Measurements from ENCODE around the gene DCC. TPM values are rescaled to one million over a fixed set of nuclear protein-coding genes. Genes with fewer than 3 reads are reported as not detected.

Gene DCC
- polyA plus RNA-seq, 1 of the 3 experiments (the other 2 are of a cell fraction), result 0.20 TPM

- H4K20me1 ChIP-seq (ENCODE audit: insufficient read depth), result no peaks in the 10 kb centered on the region
- 51% methylated on average over 2 of the region's 2 CpGs for WGBS (ENCODE audit: low lambda C conversion rate)
- CTCF ChIA-PET, result no interaction called here
- TF ChIP-seq NRF1 (IDR thresholded peaks at IDR 0.05; ENCODE audit: low read depth, low read length) (no peak), JUND (IDR thresholded peaks at IDR 0.05) (no peak), IRF3 (IDR thresholded peaks at IDR 0.05; ENCODE audit: low read depth, low read length) (no peak), POLR2AphosphoS5 (IDR thresholded peaks at IDR 0.05; ENCODE audit: low read depth, low read length) (no peak)
- DNase-seq, result no peak
- H3K27me3 ChIP-seq (ENCODE audit: insufficient read depth), result no peaks in the 10 kb centered on the region
- no peak overlapping the region for H2AFZ ChIP-seq (ENCODE audit: low read depth)
- H3K79me2 ChIP-seq (ENCODE audit: insufficient read depth), result no peaks in the 10 kb centered on the region
- no peaks in the 10 kb centered on the region for H3K9me3 ChIP-seq
- H3K4me3 ChIP-seq (ENCODE audit: low read depth in 2 of 2, low read length in 1 of 2), result no peak overlapping the region
- POLR2A ChIA-PET, result no interaction called here
- no peaks in the 10 kb centered on the region for H3K36me3 ChIP-seq (replicated peaks in 1 of 2; ENCODE audit: control insufficient read depth in 1 of 2, insufficient read depth in 2 of 2, low read length in 1 of 2)
- H3K4me1 ChIP-seq (ENCODE audit: control insufficient read depth in 1 of 2, insufficient read depth in 2 of 2, low read depth in 1 of 2, low read length in 1 of 2), result no peaks in the 10 kb centered on the region
- H3K9me2 ChIP-seq, result no peaks in the 10 kb centered on the region
- no peak overlapping the region for H3K27ac ChIP-seq (ENCODE audit: low read depth in 2 of 2, low read length in 1 of 2)
- H3F3A ChIP-seq (replicated peaks; ENCODE audit: insufficient read depth), result no peaks in the 10 kb centered on the region
- no peak overlapping the region for H3K4me2 ChIP-seq
- no peak overlapping the region for H3K9ac ChIP-seq
These were observed 1213.0 kb downstream of the DCC start for GRCh38 chr18:53553030-53553429.

- Histone ChIP-seq H3K9me3 (no peaks in the 10 kb centered on the region), H3K4me1 (ENCODE audit: control insufficient read depth in 1 of 2, insufficient read depth in 2 of 2, low read depth in 1 of 2, low read length in 1 of 2) (no peaks in the 10 kb centered on the region), H3K9ac (no peak overlapping the region), H3K4me3 (ENCODE audit: low read depth in 2 of 2, low read length in 1 of 2) (no peak overlapping the region), H3K27ac (ENCODE audit: low read depth in 2 of 2, low read length in 1 of 2) (no peak overlapping the region), H3K4me2 (no peak overlapping the region), H2AFZ (ENCODE audit: low read depth) (no peak overlapping the region), H3F3A (replicated peaks; ENCODE audit: insufficient read depth) (no peaks in the 10 kb centered on the region), H3K36me3 (replicated peaks in 1 of 2; ENCODE audit: control insufficient read depth in 1 of 2, insufficient read depth in 2 of 2, low read length in 1 of 2) (no peaks in the 10 kb centered on the region), H3K27me3 (ENCODE audit: insufficient read depth) (no peaks in the 10 kb centered on the region), H3K79me2 (ENCODE audit: insufficient read depth) (no peaks in the 10 kb centered on the region), H4K20me1 (ENCODE audit: insufficient read depth) (no peaks in the 10 kb centered on the region), H3K9me2 (no peaks in the 10 kb centered on the region)
- no peak for DNase-seq
- TF ChIP-seq TCF12 (IDR thresholded peaks at IDR 0.05), result no peak
- no peak for TF ChIP-seq USF2 (IDR thresholded peaks at IDR 0.05; ENCODE audit: borderline replicate concordance, low read depth, low read length)
- TF ChIP-seq CTCF (IDR thresholded peaks at IDR 0.05), result no peak
- no peak for TF ChIP-seq RFX5 (IDR thresholded peaks at IDR 0.05; ENCODE audit: low read length)
- no peak for TF ChIP-seq NRF1 (IDR thresholded peaks at IDR 0.05; ENCODE audit: low read depth, low read length)
- TF ChIP-seq TAF1 (IDR thresholded peaks at IDR 0.05; ENCODE audit: borderline replicate concordance, low read depth, low read length), result no peak
- TF ChIP-seq POLR2AphosphoS5 (IDR thresholded peaks at IDR 0.05; ENCODE audit: low read depth, low read length), result no peak
- TF ChIP-seq MXI1 (IDR thresholded peaks at IDR 0.05; ENCODE audit: low read depth, low read length), result no peak
- no peak for TF ChIP-seq YY1 (IDR thresholded peaks at IDR 0.05; ENCODE audit: low read depth)
- no peak for TF ChIP-seq RAD21 (IDR thresholded peaks at IDR 0.05; ENCODE audit: low read length)
- TF ChIP-seq MEF2A (IDR thresholded peaks at IDR 0.05; ENCODE audit: borderline replicate concordance, low read depth), result no peak
- no peak for TF ChIP-seq EP300 (IDR thresholded peaks at IDR 0.05; ENCODE audit: borderline replicate concordance in 1 of 2, low read depth in 1 of 2, low read length in 1 of 2)
- no peak for TF ChIP-seq NFIC (IDR thresholded peaks at IDR 0.05; ENCODE audit: borderline replicate concordance)
- ChIA-PET POLR2A (no interaction called here), CTCF (interaction anchor here (1.0 kb wide), 1 partner anchor 11 kb away, joined by 7 read pairs; no protein-coding TSS in a partner anchor)
- 33% methylated on average over 2 of the region's 2 CpGs for WGBS (ENCODE audit: low lambda C conversion rate)
These were observed 1216.5 kb downstream of the DCC start for GRCh38 chr18:53556450-53556849.
